ENCODE results near the gene WDR1. TPM values are rescaled to one million over a fixed set of nuclear protein-coding genes. Genes with fewer than 3 reads are reported as not detected.

Gene WDR1
- total RNA-seq, 1 experiment from 2014 or later = 367 TPM

GRCh38 chr4:10117359-10118047, 904 bp upstream of the WDR1 start:
- Histone ChIP-seq H4K91ac (ENCODE audit: insufficient read length, low read depth, low read length) (no peak overlapping the region), H3K14ac (ENCODE audit: insufficient read depth, low read length) (peak overlapping the region; percentile 92; the same call in 1 of the 2 replicates), H2BK15ac (ENCODE audit: low read depth, low read length) (no peak overlapping the region), H3K27me3 (ENCODE audit: insufficient read depth, low read length) (no peaks in the 10 kb centered on the region), H2BK20ac (ENCODE audit: low read depth, low read length, poor library complexity, severe bottlenecking) (no peak overlapping the region), H3K9me3 (ENCODE audit: control insufficient read depth, low read depth, low read length) (no peaks in the 10 kb centered on the region), H2BK12ac (ENCODE audit: insufficient read length, low read depth, low read length) (no peak overlapping the region), H4K20me1 (ENCODE audit: control insufficient read depth, insufficient read depth, insufficient read length) (no peaks in the 10 kb centered on the region), H2AFZ (ENCODE audit: low read length) (no peak overlapping the region), H3K4me1 (ENCODE audit: insufficient read depth, low read length) (peaks cover 6% of the 10 kb centered on the region), H3T11ph (ENCODE audit: low read length) (no peak overlapping the region), H3K27ac (ENCODE audit: insufficient read length, low read depth, low read length) (peak overlapping the region; percentile 27), H3K79me1 (ENCODE audit: insufficient read depth, low read depth, low read length, poor library complexity, severe bottlenecking) (peaks cover 3% of the 10 kb centered on the region), H3K9ac (ENCODE audit: extremely low read depth, insufficient read length, low read length) (peak overlapping the region; percentile 89), H3K56ac (ENCODE audit: insufficient read length, low read depth, low read length) (no peak overlapping the region), H2BK5ac (ENCODE audit: insufficient read length, low read length) (no peak overlapping the region), H3K79me2 (ENCODE audit: insufficient read depth, low read length) (peaks cover 8% of the 10 kb centered on the region; the same call in 1 of the 2 replicates), H3K4me2 (ENCODE audit: insufficient read depth, insufficient read length, low read length) (peak overlapping the region; percentile 70), H2BK120ac (ENCODE audit: low read depth, low read length, poor library complexity, severe bottlenecking) (peak overlapping the region; percentile 40), H3K23me2 (ENCODE audit: insufficient read length, low read depth, low read length, poor library complexity, severe bottlenecking) (peaks cover 13% of the 10 kb centered on the region), H3K23ac (ENCODE audit: insufficient read length, low read depth, low read length) (no peak overlapping the region), H3K4ac (ENCODE audit: low read depth, low read length) (no peak overlapping the region; the same call in 1 of the 2 replicates), H4K5ac (ENCODE audit: insufficient read length, low read depth, low read length) (no peak overlapping the region), H3K18ac (ENCODE audit: insufficient read length, low read depth, low read length) (peak overlapping the region; percentile 93), H2AK5ac (ENCODE audit: insufficient read length, low read length) (no peak overlapping the region), H4K8ac (replicated peaks; ENCODE audit: insufficient read length, low read depth, low read length) (no peak overlapping the region)
- DNase-seq = no peak
- Mint-ChIP-seq H3K4me3 (peak overlapping the region; percentile 80 to 90), H3K27ac (peak overlapping the region; percentile 98 to 100 (median 98)), H3K36me3 (ENCODE audit: insufficient read depth in 1 of 3, low read depth in 3 of 3) (peaks cover 25 to 36% (median 36%) of the 10 kb centered on the region in 3 experiments), H3K27me3 (ENCODE audit: low read depth) (no peaks in the 10 kb centered on the region; the same call in 1 of the 2 replicates), H3K9me3 (no peaks in the 10 kb centered on the region; a peak in 1 of 5 replicates), H3K4me1 (peaks cover 52 to 64% of the 10 kb centered on the region in 2 experiments)
- TF ChIP-seq CTCF (conservative IDR thresholded peaks at IDR 0.05) = no peak
- no CpG with 5 or more reads among the region's 17 CpGs for WGBS (ENCODE audit: extremely low coverage, insufficient read length, low lambda C conversion rate)

Measured in H9 (cell line).